ENCODE data around the gene DEGS2.
"Not testable (repeated sequence)": the region's sequence is repeated elsewhere in the genome, so short reads cannot be mapped to it uniquely, and the experiment has no call there.

GRCh38 chr14:100208136-100208535, 48.7 kb upstream of the DEGS2 start:
- TF ChIP-seq CTCF, POLR2A (IDR thresholded peaks at IDR 0.05): not testable (repeated sequence)
